HepG2 (cell line): Measurements from ENCODE around the gene NR1H2. TPM values are rescaled to one million over a fixed set of nuclear protein-coding genes. Genes with fewer than 3 reads are reported as not detected.

Experiments used
- ATF7 ChIP-seq, 2 experiments: fragments of 450-650 bp in 1 of 2; sonication (generic) in 1 of 2; formaldehyde crosslinking in 1 of 2; IDR thresholded peaks; 2 replicates each; pipeline versions ENCODE4 v1.4.0 to v1.6.1; 2016 to 2020; ENCODE audit warnings: antibody characterized with exemption in 1 of 2, mild to moderate bottlenecking in 1 of 2, missing genetic modification reagents in 1 of 2
- EHMT2 ChIP-seq: fragments of 200-600 bp; sonication (generic); IDR thresholded peaks from 2 replicates; pipeline ENCODE4 v1.7.0; 2017; ENCODE audit warnings: antibody characterized with exemption, low read depth, low read length, borderline replicate concordance
- FOXC1 ChIP-seq: sonication (generic); formaldehyde crosslinking; IDR thresholded peaks from 2 replicates; pipeline ENCODE4 v1.8.0; 2022; ENCODE audit warnings: mild to moderate bottlenecking, missing genetic modification reagents, borderline replicate concordance
- HIVEP1 ChIP-seq: sonication (generic); formaldehyde crosslinking; IDR thresholded peaks from 2 replicates; pipeline ENCODE4 v1.4.0; 2020; ENCODE audit warnings: mild to moderate bottlenecking, missing genetic modification reagents
- MIER3 ChIP-seq: IDR thresholded peaks from 2 replicates; pipeline ENCODE4 v1.6.1; 2016; ENCODE audit warnings: missing compliant biosample characterization, borderline replicate concordance
- PITX1 ChIP-seq: sonication (generic); formaldehyde crosslinking; IDR thresholded peaks from 2 replicates; pipeline ENCODE4 v1.5.1; 2020; ENCODE audit warnings: mild to moderate bottlenecking, missing genetic modification reagents
- ZIK1 ChIP-seq: sonication (generic); formaldehyde crosslinking; IDR thresholded peaks from 2 replicates; pipeline ENCODE4 v1.5.0; 2020; ENCODE audit warnings: mild to moderate bottlenecking, low read depth, missing genetic modification reagents, borderline replicate concordance
- ZNF121 ChIP-seq: sonication (generic); formaldehyde crosslinking; IDR thresholded peaks from 2 replicates; pipeline ENCODE4 v1.5.0; 2020; ENCODE audit warnings: mild to moderate bottlenecking, missing genetic modification reagents
- ZNF160 ChIP-seq: sonication (generic); formaldehyde crosslinking; IDR thresholded peaks from 2 replicates; pipeline ENCODE4 v1.8.0; 2022; ENCODE audit warnings: mild to moderate bottlenecking, inconsistent platforms, missing genetic modification reagents
- ZNF263 ChIP-seq: sonication (generic); formaldehyde crosslinking; IDR thresholded peaks from 2 replicates; pipeline ENCODE4 v1.4.0; 2020; ENCODE audit warnings: missing genetic modification reagents
- ZNF563 ChIP-seq: sonication (generic); formaldehyde crosslinking; IDR thresholded peaks from 2 replicates; pipeline ENCODE4 v1.8.0; 2022; ENCODE audit warnings: mild to moderate bottlenecking, moderate library complexity, missing genetic modification reagents
- ZNF746 ChIP-seq: sonication (generic); formaldehyde crosslinking; IDR thresholded peaks from 2 replicates; pipeline ENCODE4 v1.8.0; 2022; ENCODE audit warnings: mild to moderate bottlenecking, missing genetic modification reagents
- polyA plus RNA-seq, 8 experiments: library from polyadenylated mRNA; depleted of rRNA in 3 of 8; stranded (reverse) in 7 of 8; unstranded in 1 of 8; fragments of >200 nt; fragmentation: Illumina TruSeq in 4 of 8; extraction: Trizol in 4 of 8; gene quantifications; 2 replicates each; pipeline versions ENCODE4 v1.2.1 to v1.2.3, GENCODE V29; 2011 to 2016; ENCODE audit warnings: low read depth in 4 of 8, missing spikeins in 1 of 8, mixed read lengths in 1 of 8; ENCODE audit not compliant: insufficient read depth in 1 of 8
- total RNA-seq, 5 experiments: library from RNA; depleted of rRNA; stranded (reverse); fragments of >200 nt; fragmentation: Illumina TruSeq; extraction: Trizol; gene quantifications; 2 replicates each; pipeline ENCODE4 v1.2.3, GENCODE V29; 2016; ENCODE audit warnings: low read depth in 1 of 5
- TF ChIP-seq, protein P1 (sequence below): sonication (generic); formaldehyde crosslinking; IDR thresholded peaks from 2 replicates; pipeline ENCODE4 v1.5.1; 2020; ENCODE audit warnings: missing genetic modification reagents, mild to moderate bottlenecking, borderline replicate concordance
- TF ChIP-seq, protein P2 (sequence below): sonication (generic); formaldehyde crosslinking; IDR thresholded peaks from 2 replicates; pipeline ENCODE4 v1.4.0; 2020; ENCODE audit warnings: missing genetic modification reagents
- TF ChIP-seq, protein P3 (sequence below): sonication (generic); formaldehyde crosslinking; conservative IDR thresholded peaks from 2 replicates; pipeline ENCODE4 v1.4.0; 2020; ENCODE audit warnings: missing genetic modification reagents
- TF ChIP-seq, protein P4 (sequence below): sonication (generic); formaldehyde crosslinking; IDR thresholded peaks from 2 replicates; pipeline ENCODE4 v1.8.1; 2023; ENCODE audit warnings: missing genetic modification reagents, mild to moderate bottlenecking, borderline replicate concordance
- TF ChIP-seq, protein P5 (sequence below): sonication (generic); formaldehyde crosslinking; IDR thresholded peaks from 2 replicates; pipeline ENCODE4 v1.9.0; 2022; ENCODE audit warnings: missing genetic modification reagents, mild to moderate bottlenecking, borderline replicate concordance
- TF ChIP-seq, protein P6 (sequence below): sonication (generic); formaldehyde crosslinking; IDR thresholded peaks from 2 replicates; pipeline ENCODE4 v1.5.0; 2020; ENCODE audit warnings: mild to moderate bottlenecking, missing genetic modification reagents
- TF ChIP-seq, protein P7 (sequence below): sonication (generic); formaldehyde crosslinking; IDR thresholded peaks from 2 replicates; pipeline ENCODE4 v1.8.1; 2023; ENCODE audit warnings: missing genetic modification reagents, inconsistent platforms, borderline replicate concordance

Gene NR1H2
- total and polyA plus RNA-seq, 2 of the 13 experiments (the other 11 are each of a cell fraction or from before 2014, with no cell fraction given) = 10.3 to 13.5 TPM

DNA sequence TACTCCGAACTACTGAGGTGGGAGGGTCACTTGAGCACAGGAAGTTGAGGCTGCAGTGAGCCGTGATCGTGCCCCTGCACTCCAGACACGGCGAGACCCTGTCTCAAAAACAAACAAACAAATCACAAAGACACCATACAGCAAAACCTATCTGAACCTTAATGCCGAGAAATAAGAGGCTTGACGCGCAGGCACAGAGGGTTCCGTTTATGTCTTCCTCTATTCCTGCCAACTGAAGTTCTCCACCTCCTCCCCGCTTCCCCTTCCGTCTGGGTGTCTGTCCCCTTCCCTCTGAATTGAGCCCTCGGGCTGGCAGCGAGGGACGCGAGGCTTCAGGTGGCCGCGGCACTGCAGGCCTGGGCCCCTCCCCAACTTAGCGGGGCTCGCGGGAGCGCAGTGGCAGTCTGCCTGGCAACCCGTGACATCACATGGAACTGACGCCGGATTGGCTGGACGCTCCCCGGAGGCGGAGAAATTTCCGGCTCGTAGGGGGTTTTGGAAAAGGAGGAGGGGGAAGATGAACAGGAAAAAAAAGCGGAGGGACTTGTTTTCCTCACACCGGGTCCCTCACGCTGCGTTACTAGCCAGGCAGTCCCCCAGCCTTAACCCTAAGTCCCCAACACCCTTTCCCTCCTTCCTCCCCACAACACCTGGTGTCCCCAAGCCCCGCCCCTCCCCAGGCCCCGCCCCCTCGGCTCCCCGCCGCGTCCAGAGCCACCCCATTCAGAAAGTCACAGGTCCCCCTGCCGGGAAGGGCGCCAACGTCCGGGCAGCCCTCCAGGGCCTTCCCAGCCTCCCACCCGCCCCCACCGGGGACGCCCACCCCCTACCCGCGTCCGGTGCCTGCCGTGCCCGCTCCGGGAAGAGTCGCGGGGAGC, 55.3 kb downstream of the NR1H2 start (continued):
- TF ChIP-seq MIER3 (CRISPR knock-in tag) (no peak), ZNF746 (no peak), ZNF263 (0 out of 2 replicates have a peak, but pooled peaks have one; percentile 17), ZIK1 (no peak), EHMT2 (no peak), HIVEP1 (CRISPR knock-in tag) (no peak), PITX1 (CRISPR knock-in tag) (no peak), FOXC1 (CRISPR knock-in tag) (0 out of 2 replicates have a peak, but pooled peaks have one; percentile 46), ZNF563 (CRISPR knock-in tag) (0 out of 2 replicates have a peak, but pooled peaks have one; percentile 28), ATF7 (IDR thresholded peaks at IDR 0.05) (no peak), ATF7 (CRISPR knock-in tag; IDR thresholded peaks at IDR 0.05) (no peak), ZNF121 (peak; percentile 4; the same call in 1 of the 2 replicates), ZNF160 (CRISPR knock-in tag) (no peak)
- TF ChIP-seq, protein P1, sequence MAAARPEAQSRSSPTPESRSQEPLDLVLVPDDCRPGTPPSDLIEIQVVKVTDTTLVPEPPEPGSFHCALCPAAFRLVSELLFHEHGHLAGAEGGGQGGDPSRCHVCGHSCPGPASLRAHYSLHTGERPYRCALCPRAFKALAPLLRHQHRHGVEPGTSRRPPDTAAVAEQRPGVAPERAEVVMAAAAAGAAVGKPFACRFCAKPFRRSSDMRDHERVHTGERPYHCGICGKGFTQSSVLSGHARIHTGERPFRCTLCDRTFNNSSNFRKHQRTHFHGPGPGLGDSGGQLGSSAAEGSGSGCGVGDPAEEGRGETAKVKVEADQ (CRISPR knock-in tag) = no peak
- TF ChIP-seq, protein P2, sequence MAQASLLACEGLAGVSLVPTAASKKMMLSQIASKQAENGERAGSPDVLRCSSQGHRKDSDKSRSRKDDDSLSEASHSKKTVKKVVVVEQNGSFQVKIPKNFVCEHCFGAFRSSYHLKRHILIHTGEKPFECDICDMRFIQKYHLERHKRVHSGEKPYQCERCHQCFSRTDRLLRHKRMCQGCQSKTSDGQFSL (CRISPR knock-in tag) = no peak
- TF ChIP-seq, protein P3, sequence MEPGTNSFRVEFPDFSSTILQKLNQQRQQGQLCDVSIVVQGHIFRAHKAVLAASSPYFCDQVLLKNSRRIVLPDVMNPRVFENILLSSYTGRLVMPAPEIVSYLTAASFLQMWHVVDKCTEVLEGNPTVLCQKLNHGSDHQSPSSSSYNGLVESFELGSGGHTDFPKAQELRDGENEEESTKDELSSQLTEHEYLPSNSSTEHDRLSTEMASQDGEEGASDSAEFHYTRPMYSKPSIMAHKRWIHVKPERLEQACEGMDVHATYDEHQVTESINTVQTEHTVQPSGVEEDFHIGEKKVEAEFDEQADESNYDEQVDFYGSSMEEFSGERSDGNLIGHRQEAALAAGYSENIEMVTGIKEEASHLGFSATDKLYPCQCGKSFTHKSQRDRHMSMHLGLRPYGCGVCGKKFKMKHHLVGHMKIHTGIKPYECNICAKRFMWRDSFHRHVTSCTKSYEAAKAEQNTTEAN (CRISPR knock-in tag) = no peak
- TF ChIP-seq, protein P4, sequence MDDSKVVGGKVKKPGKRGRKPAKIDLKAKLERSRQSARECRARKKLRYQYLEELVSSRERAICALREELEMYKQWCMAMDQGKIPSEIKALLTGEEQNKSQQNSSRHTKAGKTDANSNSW (CRISPR knock-in tag) = no peak
- TF ChIP-seq, protein P5, sequence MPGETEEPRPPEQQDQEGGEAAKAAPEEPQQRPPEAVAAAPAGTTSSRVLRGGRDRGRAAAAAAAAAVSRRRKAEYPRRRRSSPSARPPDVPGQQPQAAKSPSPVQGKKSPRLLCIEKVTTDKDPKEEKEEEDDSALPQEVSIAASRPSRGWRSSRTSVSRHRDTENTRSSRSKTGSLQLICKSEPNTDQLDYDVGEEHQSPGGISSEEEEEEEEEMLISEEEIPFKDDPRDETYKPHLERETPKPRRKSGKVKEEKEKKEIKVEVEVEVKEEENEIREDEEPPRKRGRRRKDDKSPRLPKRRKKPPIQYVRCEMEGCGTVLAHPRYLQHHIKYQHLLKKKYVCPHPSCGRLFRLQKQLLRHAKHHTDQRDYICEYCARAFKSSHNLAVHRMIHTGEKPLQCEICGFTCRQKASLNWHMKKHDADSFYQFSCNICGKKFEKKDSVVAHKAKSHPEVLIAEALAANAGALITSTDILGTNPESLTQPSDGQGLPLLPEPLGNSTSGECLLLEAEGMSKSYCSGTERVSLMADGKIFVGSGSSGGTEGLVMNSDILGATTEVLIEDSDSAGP = peak; percentile 14; the same call in 1 of the 2 replicates
- TF ChIP-seq, protein P6, sequence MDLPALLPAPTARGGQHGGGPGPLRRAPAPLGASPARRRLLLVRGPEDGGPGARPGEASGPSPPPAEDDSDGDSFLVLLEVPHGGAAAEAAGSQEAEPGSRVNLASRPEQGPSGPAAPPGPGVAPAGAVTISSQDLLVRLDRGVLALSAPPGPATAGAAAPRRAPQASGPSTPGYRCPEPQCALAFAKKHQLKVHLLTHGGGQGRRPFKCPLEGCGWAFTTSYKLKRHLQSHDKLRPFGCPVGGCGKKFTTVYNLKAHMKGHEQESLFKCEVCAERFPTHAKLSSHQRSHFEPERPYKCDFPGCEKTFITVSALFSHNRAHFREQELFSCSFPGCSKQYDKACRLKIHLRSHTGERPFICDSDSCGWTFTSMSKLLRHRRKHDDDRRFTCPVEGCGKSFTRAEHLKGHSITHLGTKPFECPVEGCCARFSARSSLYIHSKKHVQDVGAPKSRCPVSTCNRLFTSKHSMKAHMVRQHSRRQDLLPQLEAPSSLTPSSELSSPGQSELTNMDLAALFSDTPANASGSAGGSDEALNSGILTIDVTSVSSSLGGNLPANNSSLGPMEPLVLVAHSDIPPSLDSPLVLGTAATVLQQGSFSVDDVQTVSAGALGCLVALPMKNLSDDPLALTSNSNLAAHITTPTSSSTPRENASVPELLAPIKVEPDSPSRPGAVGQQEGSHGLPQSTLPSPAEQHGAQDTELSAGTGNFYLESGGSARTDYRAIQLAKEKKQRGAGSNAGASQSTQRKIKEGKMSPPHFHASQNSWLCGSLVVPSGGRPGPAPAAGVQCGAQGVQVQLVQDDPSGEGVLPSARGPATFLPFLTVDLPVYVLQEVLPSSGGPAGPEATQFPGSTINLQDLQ (CRISPR knock-in tag) = no peak
- TF ChIP-seq, protein P7, sequence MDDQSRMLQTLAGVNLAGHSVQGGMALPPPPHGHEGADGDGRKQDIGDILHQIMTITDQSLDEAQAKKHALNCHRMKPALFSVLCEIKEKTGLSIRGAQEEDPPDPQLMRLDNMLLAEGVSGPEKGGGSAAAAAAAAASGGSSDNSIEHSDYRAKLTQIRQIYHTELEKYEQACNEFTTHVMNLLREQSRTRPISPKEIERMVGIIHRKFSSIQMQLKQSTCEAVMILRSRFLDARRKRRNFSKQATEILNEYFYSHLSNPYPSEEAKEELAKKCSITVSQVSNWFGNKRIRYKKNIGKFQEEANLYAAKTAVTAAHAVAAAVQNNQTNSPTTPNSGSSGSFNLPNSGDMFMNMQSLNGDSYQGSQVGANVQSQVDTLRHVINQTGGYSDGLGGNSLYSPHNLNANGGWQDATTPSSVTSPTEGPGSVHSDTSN (CRISPR knock-in tag) = no peak
